ENCODE data around the gene NUDCD3.

Gene NUDCD3

DNA sequence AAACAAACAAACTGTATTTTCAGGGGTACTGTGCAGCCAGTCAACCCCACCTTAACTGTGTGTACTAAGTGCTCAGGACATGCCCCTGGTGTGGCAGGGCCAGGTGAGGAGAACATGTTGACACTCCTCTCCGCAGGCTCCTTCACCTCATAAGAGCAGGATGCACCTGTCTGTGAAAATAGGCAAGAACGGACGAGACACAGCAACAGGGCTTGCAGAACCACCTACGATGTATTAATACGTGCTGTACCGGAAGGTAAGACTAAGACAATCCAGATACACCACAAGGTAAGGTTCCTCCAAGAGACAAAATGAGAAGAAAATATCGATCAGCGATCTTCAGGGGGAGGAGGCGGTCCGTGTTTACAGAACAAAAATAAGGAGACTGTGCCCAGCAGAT, 99.3 kb downstream of the NUDCD3 start:
- H3K4me1 Mint-ChIP-seq = peaks cover 0 to 2% of the 10 kb centered on the region in 2 donors
- DNase-seq (no peak), ATAC-seq (replicated peaks) (no peak)
- H3K27ac Mint-ChIP-seq = no peak overlapping the region
- no peak overlapping the region for H3K4me3 Mint-ChIP-seq
- H3K9me3 Mint-ChIP-seq = no peaks in the 10 kb centered on the region
- peaks cover 36 to 58% of the 10 kb centered on the region in 2 donors for H3K36me3 Mint-ChIP-seq
- no peaks in the 10 kb centered on the region for H3K27me3 Mint-ChIP-seq

DNA sequence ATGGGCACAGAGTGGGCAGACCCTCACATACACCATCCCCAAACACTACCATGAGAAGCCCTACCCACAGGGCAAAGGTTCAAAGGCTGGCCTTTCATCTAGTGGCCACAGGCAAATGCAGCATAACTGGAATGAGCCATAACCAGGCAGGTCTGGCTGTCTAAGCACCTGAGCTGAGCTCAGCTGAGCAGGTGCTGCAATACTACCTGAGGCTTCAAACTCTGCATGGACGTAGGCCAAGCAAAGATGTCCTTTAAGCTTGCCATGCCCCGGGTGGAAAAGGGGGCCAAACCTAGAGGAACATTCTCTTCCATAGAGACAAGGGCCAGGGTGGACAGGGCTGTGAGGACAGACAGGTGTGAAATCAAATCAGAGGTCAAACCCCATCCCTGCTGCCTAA, 99.8 kb downstream of the NUDCD3 start:
- Mint-ChIP-seq H3K9me3 (no peaks in the 10 kb centered on the region), H3K36me3 (peaks cover 36 to 55% of the 10 kb centered on the region in 2 donors), H3K27ac (no peak overlapping the region), H3K4me3 (no peak overlapping the region), H3K4me1 (no peaks in the 10 kb centered on the region), H3K27me3 (no peaks in the 10 kb centered on the region)
- DNase-seq (no peak), ATAC-seq (replicated peaks) (no peak)

DNA sequence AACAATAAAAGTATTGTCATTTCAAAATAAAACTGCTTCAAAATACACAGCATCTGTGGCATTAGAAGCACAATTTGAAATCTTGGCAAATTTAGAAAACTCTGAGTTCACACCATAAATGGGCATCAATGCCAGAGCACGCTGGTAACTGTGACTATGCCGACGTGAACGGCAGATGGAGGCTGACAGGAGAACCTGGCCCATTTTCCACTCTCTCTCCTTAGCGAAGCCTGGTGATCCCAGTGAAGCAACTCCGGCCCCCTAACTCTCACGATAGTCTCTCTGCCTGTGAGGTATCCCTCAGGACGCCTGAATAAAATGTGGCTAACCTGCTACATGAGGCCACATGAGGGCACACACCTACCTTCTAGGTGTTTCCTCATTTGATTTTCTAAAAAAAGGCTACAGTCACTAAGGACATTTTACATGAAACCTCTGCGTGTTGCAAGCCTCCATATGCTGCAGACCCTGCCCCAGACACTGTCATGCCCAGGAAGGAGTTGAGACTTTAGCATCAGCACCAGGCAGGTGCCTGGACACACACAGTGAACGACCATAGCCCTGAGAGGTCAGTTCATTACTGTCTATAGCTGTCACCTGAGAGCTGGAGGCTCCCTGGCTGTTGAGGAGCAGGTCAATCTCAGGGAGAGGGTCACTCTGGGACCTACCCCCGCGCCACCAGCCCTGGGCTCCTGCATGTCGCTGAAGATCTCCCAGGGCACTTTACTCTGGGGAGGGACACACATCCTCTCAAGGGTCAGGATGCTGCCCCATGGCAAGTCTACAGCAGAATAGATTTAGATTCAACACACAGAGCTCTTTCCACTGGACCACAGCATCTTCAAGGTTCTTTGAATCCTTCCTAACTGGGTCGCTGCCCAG, 102.1 kb downstream of the NUDCD3 start:
- Mint-ChIP-seq H3K4me1 (no peaks in the 10 kb centered on the region), H3K4me3 (no peak overlapping the region), H3K9me3 (no peaks in the 10 kb centered on the region), H3K36me3 (peaks cover 37 to 54% of the 10 kb centered on the region in 2 donors), H3K27ac (no peak overlapping the region), H3K27me3 (no peaks in the 10 kb centered on the region)
- ATAC-seq (replicated peaks) (no peak), DNase-seq (no peak)

DNA sequence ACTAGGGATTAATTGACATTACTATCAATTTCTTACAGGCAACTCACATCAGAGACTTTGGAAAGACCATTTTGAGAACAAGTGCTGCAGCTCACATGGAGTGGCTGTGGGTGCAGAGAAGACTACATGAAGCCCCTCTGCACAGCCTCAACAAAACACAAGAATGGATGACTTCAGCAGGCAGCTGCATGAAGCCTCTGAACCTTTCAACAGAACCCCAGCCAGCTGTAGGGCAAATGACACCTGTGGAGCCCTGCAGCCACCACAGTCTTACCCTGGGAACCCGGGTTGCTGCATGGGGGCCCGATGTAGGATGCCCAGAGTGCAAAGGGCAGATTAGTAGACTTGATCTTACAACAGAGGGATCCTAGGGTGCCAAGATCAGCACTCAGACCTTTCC, 103.1 kb downstream of the NUDCD3 start:
- ATAC-seq (replicated peaks) (no peak), DNase-seq (no peak)
- Mint-ChIP-seq H3K4me3 (no peak overlapping the region), H3K4me1 (no peaks in the 10 kb centered on the region), H3K36me3 (peaks cover 30 to 47% of the 10 kb centered on the region in 2 donors), H3K9me3 (no peaks in the 10 kb centered on the region), H3K27me3 (no peaks in the 10 kb centered on the region), H3K27ac (peak overlapping the region; percentile 3)

DNA sequence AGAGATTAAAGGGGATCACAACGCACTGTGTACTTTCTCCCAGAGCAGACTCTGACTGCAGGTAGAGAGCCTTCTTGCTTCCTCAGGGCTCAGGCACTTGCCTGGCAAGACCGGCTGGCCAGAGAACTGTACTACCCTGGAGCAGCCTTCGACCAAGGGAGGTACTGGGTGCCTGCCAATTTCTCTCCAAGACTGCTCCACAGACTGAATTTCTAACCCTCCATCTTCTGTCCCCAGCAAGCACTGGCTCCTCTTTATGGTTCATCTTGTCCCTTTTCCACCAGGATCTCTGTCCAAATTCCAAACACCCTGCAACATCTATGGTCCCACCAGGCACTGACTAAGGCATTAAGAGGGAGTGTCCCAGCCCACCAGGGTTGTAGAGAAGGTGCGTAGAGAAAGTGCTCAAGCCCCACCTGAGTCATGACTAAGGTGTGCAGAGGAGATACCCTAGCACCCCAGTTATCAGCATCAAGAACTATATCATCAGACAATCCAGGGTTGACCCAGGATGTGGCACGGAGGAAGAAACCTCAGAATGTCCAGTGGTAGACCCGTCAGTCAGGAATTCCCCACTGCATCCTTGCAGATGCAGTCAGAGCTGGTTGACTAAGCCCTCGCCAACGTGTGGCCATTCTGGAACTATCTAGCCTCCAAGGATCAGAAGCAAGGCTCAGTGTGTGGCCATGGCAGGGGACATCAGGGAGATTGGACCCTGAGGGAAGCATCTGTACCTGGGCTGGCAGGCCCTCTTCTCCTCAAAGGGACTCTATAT, 104.1 kb downstream of the NUDCD3 start:
- Mint-ChIP-seq H3K36me3 (peaks cover 32 to 49% of the 10 kb centered on the region in 2 donors), H3K9me3 (no peaks in the 10 kb centered on the region), H3K4me1 (no peaks in the 10 kb centered on the region), H3K27ac (peak overlapping the region; percentile 60), H3K4me3 (no peak overlapping the region), H3K27me3 (no peaks in the 10 kb centered on the region)
- ATAC-seq (replicated peaks) (no peak), DNase-seq (no peak)

DNA sequence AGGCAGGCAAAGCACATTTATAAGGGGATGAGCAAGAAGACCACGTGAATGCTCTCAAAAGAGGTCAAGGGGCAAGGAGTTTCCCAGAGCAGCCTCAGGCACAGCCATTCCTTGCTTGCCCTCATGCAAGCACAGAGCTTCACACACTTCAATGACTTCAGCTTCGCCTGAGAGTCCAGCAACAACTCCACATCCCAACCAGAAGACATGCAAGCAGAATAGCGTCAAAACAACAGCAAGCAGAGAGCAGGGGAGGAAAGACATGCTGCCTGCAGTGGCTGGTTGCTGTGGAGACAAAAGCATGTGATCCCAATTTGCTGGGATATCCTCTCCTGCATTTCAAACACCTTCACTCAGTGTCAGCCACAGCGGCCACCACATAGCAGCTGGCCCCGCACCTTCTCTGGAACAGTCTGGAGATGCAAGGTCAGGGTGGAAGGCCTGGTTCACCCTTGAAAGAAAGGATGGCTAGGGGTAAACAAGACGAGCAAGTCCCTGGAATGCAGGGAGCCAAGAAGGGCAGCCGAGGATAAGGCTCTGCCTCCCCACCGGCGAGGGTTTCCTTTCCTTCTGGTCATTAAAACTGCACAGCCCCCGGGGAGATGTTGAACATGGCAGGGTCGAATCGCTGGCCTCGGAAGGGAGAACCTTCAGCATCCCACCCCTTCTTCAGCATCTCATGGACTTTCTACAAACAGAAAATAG, 104.9 kb downstream of the NUDCD3 start:
- Mint-ChIP-seq H3K4me3 (no peak overlapping the region), H3K9me3 (no peaks in the 10 kb centered on the region), H3K36me3 (peaks cover 33 to 49% of the 10 kb centered on the region in 2 donors), H3K27me3 (no peaks in the 10 kb centered on the region), H3K4me1 (no peaks in the 10 kb centered on the region), H3K27ac (peak overlapping the region; percentile 3)
- DNase-seq (no peak), ATAC-seq (replicated peaks) (no peak)

DNA sequence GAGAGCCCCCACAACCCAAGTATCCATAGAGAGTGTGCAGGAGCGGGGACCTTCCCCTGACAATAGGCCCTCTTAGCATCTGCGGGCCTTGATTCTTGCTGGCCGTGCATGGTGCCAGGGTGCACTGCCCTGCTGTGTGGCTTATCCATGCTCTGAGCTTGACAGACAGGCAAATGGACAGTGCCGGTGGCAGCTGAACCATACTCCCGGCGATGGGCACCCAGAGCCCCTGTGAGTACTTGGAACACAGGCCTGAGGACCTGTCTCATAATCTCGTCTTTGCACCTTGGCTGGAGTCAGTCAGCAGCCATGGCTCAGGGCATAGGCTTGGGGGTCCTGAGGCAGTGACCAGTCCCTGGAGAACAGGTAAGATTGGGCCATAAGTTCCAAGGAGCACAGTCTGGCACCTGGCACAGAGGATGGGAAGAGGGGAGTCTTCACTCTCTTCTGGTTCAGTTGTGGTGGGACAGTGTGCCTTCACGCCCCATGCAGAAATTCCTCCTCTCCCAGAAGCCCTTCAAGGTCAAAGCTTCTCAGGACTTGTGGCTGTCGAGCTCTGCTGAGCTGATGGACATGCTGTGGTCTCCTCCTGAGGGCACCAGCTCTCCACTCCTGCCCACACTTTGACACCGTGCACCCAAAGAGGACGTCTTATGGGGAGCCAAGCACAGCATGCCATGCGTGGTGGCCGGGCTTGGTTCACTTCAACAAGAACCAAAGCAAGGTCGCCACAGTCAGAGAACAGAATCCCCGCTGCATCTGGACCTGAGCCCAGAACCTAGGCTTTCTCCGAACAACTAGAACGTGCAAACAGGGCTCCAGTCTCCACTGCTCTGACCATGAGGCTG, 105.6 kb downstream of the NUDCD3 start:
- Mint-ChIP-seq H3K27me3 (no peaks in the 10 kb centered on the region), H3K4me3 (no peak overlapping the region), H3K4me1 (no peaks in the 10 kb centered on the region), H3K36me3 (peaks cover 33 to 47% of the 10 kb centered on the region in 2 donors), H3K27ac (peak overlapping the region; percentile 3), H3K9me3 (no peaks in the 10 kb centered on the region)
- DNase-seq (no peak), ATAC-seq (replicated peaks) (no peak)

DNA sequence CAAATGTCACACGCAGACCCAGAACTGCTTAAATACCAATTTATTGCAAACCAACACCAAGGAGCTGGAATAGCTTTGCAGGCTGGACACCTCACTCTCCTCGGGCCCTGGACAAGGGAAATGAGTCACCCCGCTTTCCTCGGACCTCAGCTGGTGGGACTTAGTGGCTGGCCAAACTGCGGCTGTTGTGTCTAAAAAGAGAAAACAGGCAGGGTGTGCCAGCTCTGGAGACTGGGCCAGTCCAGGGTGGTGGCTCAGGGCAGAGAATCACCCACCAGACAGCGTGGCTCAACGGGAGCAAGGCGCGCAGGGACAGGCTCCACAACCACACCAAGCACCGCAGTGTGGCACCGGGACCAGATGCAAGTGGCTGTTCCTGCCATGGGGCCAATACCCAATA, 106.9 kb downstream of the NUDCD3 start:
- H3K27ac Mint-ChIP-seq = no peak overlapping the region
- no peak overlapping the region for H3K4me3 Mint-ChIP-seq
- peaks cover 1 to 9% of the 10 kb centered on the region in 2 donors for H3K4me1 Mint-ChIP-seq
- no peaks in the 10 kb centered on the region for H3K9me3 Mint-ChIP-seq
- DNase-seq = no peak
- no peaks in the 10 kb centered on the region for H3K27me3 Mint-ChIP-seq
- H3K36me3 Mint-ChIP-seq = peaks cover 27 to 47% of the 10 kb centered on the region in 2 donors
- ATAC-seq (replicated peaks) = no peak

DNA sequence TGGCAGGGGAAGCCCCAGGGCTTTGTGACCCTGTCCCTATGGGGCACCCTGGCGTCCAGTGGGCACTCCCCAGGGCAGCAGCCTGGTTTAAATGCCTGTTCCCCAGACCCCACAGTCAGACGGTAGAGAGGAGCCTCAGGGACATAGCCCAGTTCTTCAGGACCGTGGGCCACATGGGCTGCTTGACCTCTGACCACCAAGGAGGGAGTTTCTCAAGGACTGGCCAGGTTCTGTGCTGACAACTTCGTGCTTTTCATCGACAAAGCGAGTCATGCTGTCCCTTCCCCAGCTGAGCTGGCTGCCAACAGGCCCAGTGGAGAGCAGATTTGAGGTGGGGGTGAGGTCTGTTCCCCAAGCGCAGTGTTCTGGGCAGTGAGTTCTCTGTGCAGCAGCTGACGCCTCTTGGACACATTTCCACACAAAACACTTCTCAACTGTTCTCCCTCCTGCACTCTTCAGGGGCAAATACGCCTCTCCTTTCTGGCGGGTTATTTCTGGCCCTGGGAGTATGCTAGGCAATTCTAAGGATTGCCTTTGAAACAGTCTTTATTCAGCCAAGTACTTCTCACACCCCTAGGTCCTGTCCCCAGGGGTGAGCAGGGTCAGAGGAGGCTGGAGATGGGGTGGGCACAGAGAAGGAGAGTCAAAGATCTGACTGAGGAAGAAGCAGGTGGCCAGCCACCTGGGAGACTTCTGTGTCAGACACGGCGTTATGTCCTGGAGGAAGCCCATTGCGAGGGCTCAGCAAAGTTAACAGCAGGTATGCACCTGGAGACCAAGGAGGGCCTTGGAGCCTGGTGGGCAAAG, 107.8 kb downstream of the NUDCD3 start:
- Mint-ChIP-seq H3K4me1 (peaks cover 10 to 13% of the 10 kb centered on the region in 2 donors), H3K4me3 (no peak overlapping the region), H3K27me3 (no peaks in the 10 kb centered on the region), H3K27ac (peak overlapping the region; percentile 42), H3K9me3 (no peaks in the 10 kb centered on the region), H3K36me3 (peaks cover 21 to 41% of the 10 kb centered on the region in 2 donors)
- DNase-seq (no peak), ATAC-seq (replicated peaks) (no peak)

DNA sequence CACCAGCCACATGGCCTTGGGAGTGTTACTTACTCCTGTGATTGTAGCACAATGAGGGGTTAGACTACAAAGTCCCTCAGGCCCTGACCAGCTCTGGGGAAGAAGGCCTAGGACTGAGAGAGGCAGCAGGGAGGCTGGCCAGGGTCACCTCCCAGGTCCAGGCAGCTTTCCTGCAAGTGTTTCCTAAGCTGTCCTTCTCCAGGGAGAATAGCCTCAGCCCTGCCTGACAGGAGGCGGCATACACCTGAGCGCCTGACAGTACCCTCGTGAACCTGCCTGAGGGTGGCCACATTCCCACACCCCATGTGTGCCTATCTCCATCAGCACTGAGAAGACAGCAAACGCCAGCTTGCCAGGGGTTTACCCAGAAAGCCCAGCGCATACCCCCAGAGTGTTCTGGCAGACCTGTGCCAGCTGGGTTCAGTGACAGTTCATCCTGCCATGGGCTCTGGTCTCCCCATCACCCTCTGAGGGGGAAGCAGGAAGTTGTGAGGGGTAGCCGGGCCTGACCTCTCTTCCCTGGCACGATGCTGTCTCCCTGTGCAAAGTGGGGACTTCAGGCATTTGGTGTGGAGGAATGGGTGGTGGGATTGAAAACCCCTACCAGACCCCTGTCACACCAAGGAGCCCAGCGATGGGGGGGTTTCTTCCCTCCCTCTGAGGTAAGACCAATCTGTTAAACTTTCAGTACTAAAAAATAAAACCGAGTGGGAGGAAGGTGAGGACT, 108.8 kb downstream of the NUDCD3 start:
- DNase-seq (no peak), ATAC-seq (replicated peaks) (no peak)
- Mint-ChIP-seq H3K4me1 (peaks cover 20% of the 10 kb centered on the region in 2 donors), H3K9me3 (no peaks in the 10 kb centered on the region), H3K27me3 (no peaks in the 10 kb centered on the region), H3K4me3 (no peak overlapping the region), H3K27ac (no peak overlapping the region), H3K36me3 (peaks cover 15 to 38% of the 10 kb centered on the region in 2 donors)

DNA sequence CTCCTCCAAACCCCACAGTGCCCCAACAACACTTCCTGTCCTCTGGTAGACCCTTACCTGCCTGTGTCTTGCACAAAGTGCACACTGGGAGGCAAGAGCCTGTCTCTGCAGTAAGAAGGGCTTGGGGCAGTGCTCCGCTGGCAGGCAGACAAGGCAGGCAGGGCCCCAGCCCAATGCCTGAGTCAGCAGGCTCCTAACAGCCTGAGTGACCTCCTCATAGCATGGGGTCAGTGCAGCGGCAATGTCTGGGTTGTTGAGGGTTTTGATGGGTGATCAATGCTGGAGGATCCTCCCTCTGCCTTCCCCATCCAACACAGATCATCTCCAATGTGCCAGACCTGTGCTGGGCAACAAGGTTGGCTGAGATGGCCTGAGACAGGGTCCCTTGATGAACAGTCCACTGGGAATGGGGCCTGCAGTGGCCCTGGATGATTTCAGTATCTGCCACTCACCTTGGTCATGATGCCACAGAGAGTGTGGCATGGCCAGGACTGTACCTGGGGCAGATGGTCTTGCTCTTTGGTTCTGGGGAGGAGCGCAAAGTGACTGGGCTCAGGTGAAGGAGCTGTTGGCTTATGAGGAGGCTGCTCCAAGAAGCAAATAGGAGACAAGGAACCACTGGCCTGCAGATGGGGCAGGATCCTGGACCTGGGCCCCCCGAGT, 109.5 kb downstream of the NUDCD3 start:
- ATAC-seq (replicated peaks) (no peak), DNase-seq (no peak)
- Mint-ChIP-seq H3K27ac (no peak overlapping the region), H3K36me3 (peaks cover 15 to 33% of the 10 kb centered on the region in 2 donors), H3K9me3 (no peaks in the 10 kb centered on the region), H3K4me1 (peaks cover 21 to 22% of the 10 kb centered on the region in 2 donors), H3K27me3 (peaks cover 0 to under 1% of the 10 kb centered on the region in 2 donors), H3K4me3 (no peak overlapping the region)

DNA sequence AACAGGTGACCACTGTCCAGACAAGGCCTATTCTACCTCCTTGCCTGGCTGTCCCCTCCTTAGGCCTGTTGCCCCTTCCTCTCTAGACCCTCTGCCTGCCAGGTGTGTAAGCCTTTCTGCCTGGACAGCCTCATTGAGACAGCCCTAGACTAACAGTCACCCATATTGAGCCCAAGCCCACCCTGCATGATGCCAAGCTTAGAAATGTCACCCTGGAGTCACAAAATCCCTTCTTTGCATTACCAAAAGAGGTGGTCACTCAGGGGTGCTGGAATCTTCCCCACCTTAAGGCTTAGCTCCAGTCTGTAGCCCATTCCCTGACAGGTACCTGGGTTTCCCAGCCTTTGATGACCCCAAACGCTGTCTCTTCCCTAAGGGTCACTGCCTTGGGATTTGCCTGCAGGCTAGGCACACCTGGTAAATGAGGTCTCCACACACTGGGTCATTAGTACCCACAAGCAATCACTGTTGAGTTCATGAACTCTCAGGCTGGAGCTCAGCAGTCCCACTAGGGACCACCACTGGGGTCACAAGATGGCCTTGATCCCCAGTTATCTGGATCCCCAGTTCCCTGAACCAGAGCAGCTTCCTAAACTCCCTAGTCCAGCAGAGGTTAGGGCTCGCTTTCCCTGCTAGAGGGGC, 110.1 kb downstream of the NUDCD3 start:
- H3K27me3 Mint-ChIP-seq = peaks cover 0 to 4% of the 10 kb centered on the region in 2 donors
- H3K9me3 Mint-ChIP-seq = no peaks in the 10 kb centered on the region
- no peak overlapping the region for H3K27ac Mint-ChIP-seq
- H3K36me3 Mint-ChIP-seq = peaks cover 15 to 31% of the 10 kb centered on the region in 2 donors
- H3K4me1 Mint-ChIP-seq = peaks cover 21 to 22% of the 10 kb centered on the region in 2 donors
- H3K4me3 Mint-ChIP-seq = no peak overlapping the region
- ATAC-seq (replicated peaks) = no peak
- no peak for DNase-seq

Measured in stimulated activated naive B cell treated with anti-CD40 and anti-IgM and Interleukin-4, amounts not matched to agents 10 μg/mL and 1 μg/mL and 100 μg/mL, for 72 hours (primary cell).